Measurements from ENCODE around the gene UHRF1. TPM values are rescaled to one million over a fixed set of nuclear protein-coding genes. Genes with fewer than 3 reads are reported as not detected.

UHRF1 gene
- total RNA-seq, 1 donor from 2014 or later: 2.3 TPM

DNA sequence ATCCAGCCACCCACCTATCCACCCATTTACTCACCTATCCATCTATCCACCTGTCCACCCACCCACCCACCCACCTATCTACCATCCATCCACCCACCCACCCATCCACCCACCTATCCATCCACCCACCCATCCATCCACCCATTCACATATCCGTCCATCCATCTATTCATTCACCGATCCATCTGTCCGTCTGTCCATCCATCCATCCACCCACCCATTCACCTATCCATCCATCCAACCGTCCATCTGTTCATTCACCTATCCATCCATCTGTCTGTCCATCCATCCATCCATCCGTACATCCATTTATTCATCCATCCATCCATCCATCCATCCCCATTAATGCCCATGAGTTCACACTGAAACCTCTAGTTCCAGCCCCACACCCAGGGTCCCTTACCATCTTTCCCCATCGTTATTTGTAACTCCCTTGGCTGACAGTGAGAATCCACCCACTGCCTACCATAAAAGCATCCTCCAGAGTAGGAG, 90.9 kb downstream of the UHRF1 start:
- intact Hi-C loops (cut with DNase I): no loop called here
- DNase-seq (ENCODE audit: missing footprints) (no peak), ATAC-seq (no peak)

DNA sequence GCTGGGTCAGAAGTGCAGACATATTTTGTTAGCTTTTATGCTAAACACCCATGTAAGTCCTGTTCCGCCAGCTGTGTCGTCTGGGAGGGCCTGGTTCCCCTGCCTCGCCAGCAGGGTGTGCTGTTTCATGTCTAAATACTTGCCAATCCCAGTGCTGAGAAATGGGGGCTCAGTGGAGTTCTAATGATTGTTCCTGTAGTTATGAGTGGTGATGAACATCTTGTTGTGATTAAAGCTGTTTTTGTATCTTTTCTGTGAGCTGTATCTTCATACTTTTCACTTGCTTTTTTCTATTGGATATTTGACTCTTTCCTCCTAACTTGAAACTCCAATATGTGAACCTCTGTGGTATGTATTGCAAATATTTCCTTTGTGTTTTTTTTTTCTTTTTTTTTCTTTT, 92.3 kb downstream of the UHRF1 start:
- no peak for DNase-seq (ENCODE audit: missing footprints)
- intact Hi-C loops (cut with DNase I): no loop called here
- no peak for ATAC-seq

DNA sequence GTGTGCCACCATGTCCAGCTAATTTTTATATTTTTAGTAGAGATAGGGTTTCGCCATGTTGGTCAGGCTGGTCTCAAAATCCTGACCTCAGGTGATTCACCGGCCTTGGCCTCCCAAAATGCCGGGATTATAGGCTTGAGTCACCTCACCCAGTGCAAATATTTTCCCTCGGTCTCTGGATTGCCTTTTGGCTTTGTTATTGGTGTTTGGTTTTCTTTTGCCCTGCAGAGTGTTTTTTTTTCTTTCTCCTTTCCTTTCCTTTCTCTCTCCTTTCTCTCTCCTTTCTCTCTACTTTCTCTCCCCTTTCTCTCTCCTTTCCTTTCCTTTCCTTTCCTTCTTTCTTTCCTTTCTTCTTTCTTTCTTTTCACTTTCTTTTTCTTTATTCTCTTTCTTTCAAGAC, 92.8 kb downstream of the UHRF1 start:
- intact Hi-C loops (cut with DNase I): no loop called here
- ATAC-seq: no peak
- DNase-seq (ENCODE audit: missing footprints): no peak

DNA sequence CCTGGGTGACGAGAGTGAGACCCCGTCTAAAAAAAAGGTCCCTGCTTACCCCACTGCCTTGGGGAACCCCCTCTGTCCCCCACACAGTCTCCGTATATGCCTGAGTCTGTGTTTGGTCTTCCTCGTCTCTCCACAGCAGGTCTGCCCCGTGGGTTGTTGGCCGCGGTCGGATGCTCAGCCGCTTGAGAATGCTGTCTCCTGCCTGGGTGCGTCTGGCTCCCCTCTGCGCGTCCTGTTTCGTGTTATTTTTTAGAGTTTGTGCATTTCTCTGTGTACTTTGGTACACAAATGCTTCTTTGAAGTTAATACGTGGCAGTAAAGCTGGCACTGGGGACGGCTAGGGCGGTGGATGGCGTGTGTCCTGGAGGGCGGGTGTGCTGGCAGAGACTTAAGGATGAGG, 94.5 kb downstream of the UHRF1 start:
- intact Hi-C loops (cut with DNase I): no loop called here
- no peak for DNase-seq (ENCODE audit: missing footprints)
- no peak for ATAC-seq

DNA sequence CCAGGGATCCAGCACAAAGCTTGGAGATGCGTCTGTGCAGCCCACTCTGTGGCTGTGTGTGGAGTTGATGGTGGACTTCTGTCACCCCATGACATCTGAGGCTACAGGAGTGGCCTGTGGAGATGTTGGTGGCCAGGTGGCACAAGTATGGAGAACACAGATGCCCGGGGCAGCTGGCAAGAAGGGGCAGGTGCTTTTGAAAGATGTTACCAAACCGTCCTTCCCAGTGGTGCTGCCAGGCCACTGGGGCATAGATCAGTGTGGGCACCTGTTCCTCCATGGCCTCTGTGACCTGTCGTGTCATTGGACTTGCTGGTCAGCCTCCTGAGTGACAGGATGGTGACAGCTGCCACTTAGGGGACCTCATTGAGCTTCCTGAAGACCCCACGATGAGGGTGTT, 95.8 kb downstream of the UHRF1 start:
- intact Hi-C loops (cut with DNase I): no loop called here
- DNase-seq (ENCODE audit: missing footprints) (no peak), ATAC-seq (no peak)

DNA sequence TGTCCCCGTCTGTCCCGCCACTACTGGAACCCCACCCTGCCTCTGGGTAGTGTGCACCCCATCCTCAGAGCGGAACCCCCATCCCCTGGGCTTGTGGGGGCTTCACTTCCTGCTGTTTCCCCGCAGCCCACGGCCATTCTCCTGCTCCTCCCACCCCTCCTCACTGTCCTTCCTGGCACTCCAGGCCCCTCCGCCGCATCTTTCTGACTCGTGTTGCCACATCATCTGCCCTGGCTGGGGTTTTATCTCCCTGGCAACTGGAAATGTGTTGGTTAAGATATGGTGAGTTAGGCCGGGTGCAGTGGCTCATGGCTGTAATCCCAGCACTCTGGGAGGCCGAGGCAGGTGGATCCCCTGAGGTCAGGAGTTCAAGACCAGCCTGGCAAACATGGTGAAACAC, 96.9 kb downstream of the UHRF1 start:
- ATAC-seq (peak; percentile 53), DNase-seq (ENCODE audit: missing footprints) (peak; percentile 54)
- intact Hi-C loops (cut with DNase I): no loop called here

DNA sequence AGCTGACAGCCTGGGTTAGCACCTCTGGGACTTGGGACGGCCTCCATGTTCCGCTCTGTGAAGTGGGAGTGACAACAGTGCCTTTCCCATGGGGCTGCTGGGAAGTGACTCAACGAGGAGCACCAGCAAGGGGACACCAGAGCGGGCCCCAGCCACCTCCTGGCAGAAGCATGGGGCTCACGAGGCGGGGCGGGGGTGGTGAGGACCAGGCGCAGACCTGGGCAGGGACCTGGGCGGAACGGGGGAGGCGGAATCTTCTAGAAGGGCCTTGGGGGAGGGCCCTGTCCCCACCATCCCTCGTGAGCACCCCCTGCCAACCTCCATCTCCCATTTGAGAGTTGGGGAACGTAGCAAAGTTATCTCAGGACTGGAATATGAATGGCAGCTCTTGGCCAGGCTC, 97.5 kb downstream of the UHRF1 start:
- no peak for ATAC-seq
- intact Hi-C loops (cut with DNase I): no loop called here
- peak; percentile 44 for DNase-seq (ENCODE audit: missing footprints)

Small RNAs within 50 kb of the gene (microRNA-seq; reads per million reads assigned to microRNA genes)
- not detected for gene MIR4747

Other genes with a start within 250 kb of the UHRF1 start
- 29.8 TPM for gene MYDGF, start 239.2 kb upstream of the UHRF1 start, total RNA-seq
- 52.7 TPM for gene DPP9, start 185.7 kb upstream of the UHRF1 start, total RNA-seq
- gene FEM1A, start 117.8 kb upstream of the UHRF1 start, total RNA-seq: 47.0 TPM
- 7.3 TPM for gene TICAM1, start 77.8 kb upstream of the UHRF1 start, total RNA-seq
- gene PLIN3, start 41.8 kb upstream of the UHRF1 start, total RNA-seq: 34.0 TPM
- not detected for gene ARRDC5, start 6.6 kb upstream of the UHRF1 start, total RNA-seq
- gene KDM4B, start 59.6 kb downstream of the UHRF1 start, total RNA-seq: 38.6 TPM